HepG2 (cell line): ENCODE data around the gene SF3A2. TPM values are rescaled to one million over a fixed set of nuclear protein-coding genes. Genes with fewer than 3 reads are reported as not detected.

Experiments
- DNMT1 ChIP-seq: sonication (generic); formaldehyde crosslinking; IDR thresholded peaks from 2 replicates; pipeline ENCODE4 v1.5.1; 2020; ENCODE audit warnings: mild to moderate bottlenecking, missing genetic modification reagents
- GABPA ChIP-seq, 2 experiments: IDR thresholded peaks; 2 replicates each; pipeline ENCODE4 v1.6.1; 2011 to 2016; ENCODE audit warnings: low read depth in 2 of 2, low read length in 1 of 2, missing biosample characterization in 1 of 2, missing genetic modification characterization in 1 of 2
- REPIN1 ChIP-seq: sonication (generic); formaldehyde crosslinking; IDR thresholded peaks from 2 replicates; pipeline ENCODE4 v1.8.0; 2022; ENCODE audit warnings: missing genetic modification reagents, low read depth, mild to moderate bottlenecking, borderline replicate concordance
- RORA ChIP-seq: sonication (generic); formaldehyde crosslinking; IDR thresholded peaks from 2 replicates; pipeline ENCODE4 v1.5.0; 2020; ENCODE audit warnings: mild to moderate bottlenecking, missing genetic modification reagents, moderate library complexity
- SP4 ChIP-seq: sonication (generic); formaldehyde crosslinking; IDR thresholded peaks from 2 replicates; pipeline ENCODE4 v1.8.1; 2023; ENCODE audit warnings: mild to moderate bottlenecking, missing genetic modification reagents
- SPEN ChIP-seq: sonication (generic); formaldehyde crosslinking; IDR thresholded peaks from 2 replicates; pipeline ENCODE4 v1.5.1; 2020; ENCODE audit warnings: low read depth, mild to moderate bottlenecking, missing genetic modification reagents
- ZSCAN21 ChIP-seq: sonication (generic); formaldehyde crosslinking; IDR thresholded peaks from 2 replicates; pipeline ENCODE4 v1.8.0; 2022; ENCODE audit warnings: mild to moderate bottlenecking, missing genetic modification reagents, moderate library complexity, borderline replicate concordance
- polyA plus RNA-seq, 8 experiments: library from polyadenylated mRNA; depleted of rRNA in 3 of 8; stranded (reverse) in 7 of 8; unstranded in 1 of 8; fragments of >200 nt; fragmentation: Illumina TruSeq in 4 of 8; extraction: Trizol in 4 of 8; gene quantifications; 2 replicates each; pipeline versions ENCODE4 v1.2.1 to v1.2.3, GENCODE V29; 2011 to 2016; ENCODE audit warnings: low read depth in 4 of 8, missing spikeins in 1 of 8, mixed read lengths in 1 of 8; ENCODE audit not compliant: insufficient read depth in 1 of 8
- total RNA-seq, 5 experiments: library from RNA; depleted of rRNA; stranded (reverse); fragments of >200 nt; fragmentation: Illumina TruSeq; extraction: Trizol; gene quantifications; 2 replicates each; pipeline ENCODE4 v1.2.3, GENCODE V29; 2016; ENCODE audit warnings: low read depth in 1 of 5
- TF ChIP-seq, protein P1 (sequence below): sonication (generic); formaldehyde crosslinking; IDR thresholded peaks from 2 replicates; pipeline ENCODE4 v1.4.0; 2020; ENCODE audit warnings: missing genetic modification reagents, mild to moderate bottlenecking, borderline replicate concordance
- TF ChIP-seq, protein P2 (sequence below): IDR thresholded peaks from 2 replicates; pipeline ENCODE4 v1.4.0; 2020; ENCODE audit warnings: mild to moderate bottlenecking, missing genetic modification reagents
- TF ChIP-seq, protein P3 (sequence below): sonication (generic); formaldehyde crosslinking; conservative IDR thresholded peaks from 2 replicates; pipeline ENCODE4 v1.4.0; 2020; ENCODE audit warnings: missing genetic modification reagents
- TF ChIP-seq, protein P4 (sequence below): sonication (generic); formaldehyde crosslinking; IDR thresholded peaks from 2 replicates; pipeline ENCODE4 v1.8.1; 2023; ENCODE audit warnings: mild to moderate bottlenecking, missing genetic modification reagents, borderline replicate concordance
- TF ChIP-seq, protein P5 (sequence below): sonication (generic); formaldehyde crosslinking; IDR thresholded peaks from 2 replicates; pipeline ENCODE4 v1.4.0; 2020; ENCODE audit warnings: mild to moderate bottlenecking, missing genetic modification reagents

The SF3A2 gene
- total and polyA plus RNA-seq, 2 of the 13 experiments (the other 11 are each of a cell fraction or from before 2014, with no cell fraction given) = 8.6 to 8.8 TPM

DNA sequence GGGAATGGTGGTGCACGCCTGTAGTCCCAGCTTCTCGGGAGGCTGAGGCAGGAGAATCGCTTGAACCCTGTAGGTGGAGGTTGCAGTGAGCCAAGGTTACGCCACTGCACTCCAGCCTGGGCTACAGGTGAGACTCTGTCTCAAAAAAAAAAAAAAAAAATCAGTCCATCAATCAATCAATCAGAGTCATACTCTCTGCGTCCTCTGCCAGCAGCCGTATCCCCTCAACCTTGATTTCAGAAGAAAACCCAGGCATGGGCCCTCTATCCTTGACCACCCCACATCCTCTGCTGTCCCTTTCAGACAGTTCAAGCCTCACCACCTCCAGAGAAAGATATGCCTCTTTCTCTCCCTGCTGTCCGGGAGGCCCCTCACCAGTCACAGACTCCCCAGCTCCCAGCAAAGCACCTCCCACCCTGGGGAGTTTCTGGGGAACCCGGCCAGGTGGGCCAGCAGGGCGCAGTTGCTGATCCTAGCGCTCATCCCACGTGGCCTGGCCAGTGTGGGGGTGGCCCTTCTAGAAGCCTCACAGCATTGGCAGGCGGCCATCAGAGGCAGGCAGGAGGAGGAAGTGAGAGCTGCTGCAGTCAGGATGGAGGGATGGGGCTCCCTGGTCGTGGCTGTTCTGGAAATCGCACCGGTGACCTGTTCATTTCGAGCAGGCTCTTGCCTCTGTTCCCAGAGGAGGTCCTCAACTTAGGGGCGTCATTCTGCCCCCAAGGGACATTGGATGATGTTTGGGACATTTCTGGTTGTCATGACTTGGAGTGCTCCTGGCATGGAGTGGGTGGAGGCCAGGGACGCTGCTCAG is 29.8 kb downstream of the SF3A2 start (continued):
- TF ChIP-seq, protein P1, sequence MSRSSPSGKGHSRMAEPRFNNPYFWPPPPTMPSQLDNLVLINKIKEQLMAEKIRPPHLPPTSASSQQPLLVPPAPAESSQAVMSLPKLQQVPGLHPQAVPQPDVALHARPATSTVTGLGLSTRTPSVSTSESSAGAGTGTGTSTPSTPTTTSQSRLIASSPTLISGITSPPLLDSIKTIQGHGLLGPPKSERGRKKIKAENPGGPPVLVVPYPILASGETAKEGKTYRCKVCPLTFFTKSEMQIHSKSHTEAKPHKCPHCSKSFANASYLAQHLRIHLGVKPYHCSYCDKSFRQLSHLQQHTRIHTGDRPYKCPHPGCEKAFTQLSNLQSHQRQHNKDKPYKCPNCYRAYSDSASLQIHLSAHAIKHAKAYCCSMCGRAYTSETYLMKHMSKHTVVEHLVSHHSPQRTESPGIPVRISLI (CRISPR knock-in tag) = peak; percentile 61; the same call in 1 of the 2 replicates
- TF ChIP-seq, protein P2, sequence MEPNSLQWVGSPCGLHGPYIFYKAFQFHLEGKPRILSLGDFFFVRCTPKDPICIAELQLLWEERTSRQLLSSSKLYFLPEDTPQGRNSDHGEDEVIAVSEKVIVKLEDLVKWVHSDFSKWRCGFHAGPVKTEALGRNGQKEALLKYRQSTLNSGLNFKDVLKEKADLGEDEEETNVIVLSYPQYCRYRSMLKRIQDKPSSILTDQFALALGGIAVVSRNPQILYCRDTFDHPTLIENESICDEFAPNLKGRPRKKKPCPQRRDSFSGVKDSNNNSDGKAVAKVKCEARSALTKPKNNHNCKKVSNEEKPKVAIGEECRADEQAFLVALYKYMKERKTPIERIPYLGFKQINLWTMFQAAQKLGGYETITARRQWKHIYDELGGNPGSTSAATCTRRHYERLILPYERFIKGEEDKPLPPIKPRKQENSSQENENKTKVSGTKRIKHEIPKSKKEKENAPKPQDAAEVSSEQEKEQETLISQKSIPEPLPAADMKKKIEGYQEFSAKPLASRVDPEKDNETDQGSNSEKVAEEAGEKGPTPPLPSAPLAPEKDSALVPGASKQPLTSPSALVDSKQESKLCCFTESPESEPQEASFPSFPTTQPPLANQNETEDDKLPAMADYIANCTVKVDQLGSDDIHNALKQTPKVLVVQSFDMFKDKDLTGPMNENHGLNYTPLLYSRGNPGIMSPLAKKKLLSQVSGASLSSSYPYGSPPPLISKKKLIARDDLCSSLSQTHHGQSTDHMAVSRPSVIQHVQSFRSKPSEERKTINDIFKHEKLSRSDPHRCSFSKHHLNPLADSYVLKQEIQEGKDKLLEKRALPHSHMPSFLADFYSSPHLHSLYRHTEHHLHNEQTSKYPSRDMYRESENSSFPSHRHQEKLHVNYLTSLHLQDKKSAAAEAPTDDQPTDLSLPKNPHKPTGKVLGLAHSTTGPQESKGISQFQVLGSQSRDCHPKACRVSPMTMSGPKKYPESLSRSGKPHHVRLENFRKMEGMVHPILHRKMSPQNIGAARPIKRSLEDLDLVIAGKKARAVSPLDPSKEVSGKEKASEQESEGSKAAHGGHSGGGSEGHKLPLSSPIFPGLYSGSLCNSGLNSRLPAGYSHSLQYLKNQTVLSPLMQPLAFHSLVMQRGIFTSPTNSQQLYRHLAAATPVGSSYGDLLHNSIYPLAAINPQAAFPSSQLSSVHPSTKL (CRISPR knock-in tag) = peak; percentile 18; the same call in 1 of the 2 replicates
- TF ChIP-seq, protein P3, sequence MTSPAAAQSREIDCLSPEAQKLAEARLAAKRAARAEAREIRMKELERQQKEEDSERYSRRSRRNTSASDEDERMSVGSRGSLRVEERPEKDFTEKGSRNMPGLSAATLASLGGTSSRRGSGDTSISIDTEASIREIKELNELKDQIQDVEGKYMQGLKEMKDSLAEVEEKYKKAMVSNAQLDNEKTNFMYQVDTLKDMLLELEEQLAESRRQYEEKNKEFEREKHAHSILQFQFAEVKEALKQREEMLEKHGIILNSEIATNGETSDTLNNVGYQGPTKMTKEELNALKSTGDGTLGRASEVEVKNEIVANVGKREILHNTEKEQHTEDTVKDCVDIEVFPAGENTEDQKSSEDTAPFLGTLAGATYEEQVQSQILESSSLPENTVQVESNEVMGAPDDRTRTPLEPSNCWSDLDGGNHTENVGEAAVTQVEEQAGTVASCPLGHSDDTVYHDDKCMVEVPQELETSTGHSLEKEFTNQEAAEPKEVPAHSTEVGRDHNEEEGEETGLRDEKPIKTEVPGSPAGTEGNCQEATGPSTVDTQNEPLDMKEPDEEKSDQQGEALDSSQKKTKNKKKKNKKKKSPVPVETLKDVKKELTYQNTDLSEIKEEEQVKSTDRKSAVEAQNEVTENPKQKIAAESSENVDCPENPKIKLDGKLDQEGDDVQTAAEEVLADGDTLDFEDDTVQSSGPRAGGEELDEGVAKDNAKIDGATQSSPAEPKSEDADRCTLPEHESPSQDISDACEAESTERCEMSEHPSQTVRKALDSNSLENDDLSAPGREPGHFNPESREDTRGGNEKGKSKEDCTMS (CRISPR knock-in tag) = no peak
- TF ChIP-seq ZSCAN21 (no peak; the same call in 1 of the 2 replicates), DNMT1 (CRISPR knock-in tag) (no peak), RORA (no peak), SPEN (CRISPR knock-in tag) (no peak), REPIN1 (CRISPR knock-in tag) (no peak), SP4 (CRISPR knock-in tag) (peak; percentile 28; the same call in 1 of the 2 replicates), GABPA (IDR thresholded peaks at IDR 0.05; ENCODE audit: low read depth, low read length) (no peak), GABPA (CRISPR knock-in tag; IDR thresholded peaks at IDR 0.05; ENCODE audit: low read depth) (peak; percentile 32; the same call in 1 of the 2 replicates)
- TF ChIP-seq, protein P4, sequence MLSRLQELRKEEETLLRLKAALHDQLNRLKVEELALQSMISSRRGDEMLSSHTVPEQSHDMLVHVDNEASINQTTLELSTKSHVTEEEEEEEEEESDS (CRISPR knock-in tag) = no peak
- TF ChIP-seq, protein P5, sequence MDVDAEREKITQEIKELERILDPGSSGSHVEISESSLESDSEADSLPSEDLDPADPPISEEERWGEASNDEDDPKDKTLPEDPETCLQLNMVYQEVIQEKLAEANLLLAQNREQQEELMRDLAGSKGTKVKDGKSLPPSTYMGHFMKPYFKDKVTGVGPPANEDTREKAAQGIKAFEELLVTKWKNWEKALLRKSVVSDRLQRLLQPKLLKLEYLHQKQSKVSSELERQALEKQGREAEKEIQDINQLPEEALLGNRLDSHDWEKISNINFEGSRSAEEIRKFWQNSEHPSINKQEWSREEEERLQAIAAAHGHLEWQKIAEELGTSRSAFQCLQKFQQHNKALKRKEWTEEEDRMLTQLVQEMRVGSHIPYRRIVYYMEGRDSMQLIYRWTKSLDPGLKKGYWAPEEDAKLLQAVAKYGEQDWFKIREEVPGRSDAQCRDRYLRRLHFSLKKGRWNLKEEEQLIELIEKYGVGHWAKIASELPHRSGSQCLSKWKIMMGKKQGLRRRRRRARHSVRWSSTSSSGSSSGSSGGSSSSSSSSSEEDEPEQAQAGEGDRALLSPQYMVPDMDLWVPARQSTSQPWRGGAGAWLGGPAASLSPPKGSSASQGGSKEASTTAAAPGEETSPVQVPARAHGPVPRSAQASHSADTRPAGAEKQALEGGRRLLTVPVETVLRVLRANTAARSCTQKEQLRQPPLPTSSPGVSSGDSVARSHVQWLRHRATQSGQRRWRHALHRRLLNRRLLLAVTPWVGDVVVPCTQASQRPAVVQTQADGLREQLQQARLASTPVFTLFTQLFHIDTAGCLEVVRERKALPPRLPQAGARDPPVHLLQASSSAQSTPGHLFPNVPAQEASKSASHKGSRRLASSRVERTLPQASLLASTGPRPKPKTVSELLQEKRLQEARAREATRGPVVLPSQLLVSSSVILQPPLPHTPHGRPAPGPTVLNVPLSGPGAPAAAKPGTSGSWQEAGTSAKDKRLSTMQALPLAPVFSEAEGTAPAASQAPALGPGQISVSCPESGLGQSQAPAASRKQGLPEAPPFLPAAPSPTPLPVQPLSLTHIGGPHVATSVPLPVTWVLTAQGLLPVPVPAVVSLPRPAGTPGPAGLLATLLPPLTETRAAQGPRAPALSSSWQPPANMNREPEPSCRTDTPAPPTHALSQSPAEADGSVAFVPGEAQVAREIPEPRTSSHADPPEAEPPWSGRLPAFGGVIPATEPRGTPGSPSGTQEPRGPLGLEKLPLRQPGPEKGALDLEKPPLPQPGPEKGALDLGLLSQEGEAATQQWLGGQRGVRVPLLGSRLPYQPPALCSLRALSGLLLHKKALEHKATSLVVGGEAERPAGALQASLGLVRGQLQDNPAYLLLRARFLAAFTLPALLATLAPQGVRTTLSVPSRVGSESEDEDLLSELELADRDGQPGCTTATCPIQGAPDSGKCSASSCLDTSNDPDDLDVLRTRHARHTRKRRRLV (CRISPR knock-in tag) = 0 out of 2 replicates have a peak, but pooled peaks have one; percentile 50
